ENCODE data around the gene DUOX1. TPM values are rescaled to one million over a fixed set of nuclear protein-coding genes. Genes with fewer than 3 reads are reported as not detected.

DUOX1 gene
- total RNA-seq, 1 donor from 2014 or later: 98.7 TPM

DNA sequence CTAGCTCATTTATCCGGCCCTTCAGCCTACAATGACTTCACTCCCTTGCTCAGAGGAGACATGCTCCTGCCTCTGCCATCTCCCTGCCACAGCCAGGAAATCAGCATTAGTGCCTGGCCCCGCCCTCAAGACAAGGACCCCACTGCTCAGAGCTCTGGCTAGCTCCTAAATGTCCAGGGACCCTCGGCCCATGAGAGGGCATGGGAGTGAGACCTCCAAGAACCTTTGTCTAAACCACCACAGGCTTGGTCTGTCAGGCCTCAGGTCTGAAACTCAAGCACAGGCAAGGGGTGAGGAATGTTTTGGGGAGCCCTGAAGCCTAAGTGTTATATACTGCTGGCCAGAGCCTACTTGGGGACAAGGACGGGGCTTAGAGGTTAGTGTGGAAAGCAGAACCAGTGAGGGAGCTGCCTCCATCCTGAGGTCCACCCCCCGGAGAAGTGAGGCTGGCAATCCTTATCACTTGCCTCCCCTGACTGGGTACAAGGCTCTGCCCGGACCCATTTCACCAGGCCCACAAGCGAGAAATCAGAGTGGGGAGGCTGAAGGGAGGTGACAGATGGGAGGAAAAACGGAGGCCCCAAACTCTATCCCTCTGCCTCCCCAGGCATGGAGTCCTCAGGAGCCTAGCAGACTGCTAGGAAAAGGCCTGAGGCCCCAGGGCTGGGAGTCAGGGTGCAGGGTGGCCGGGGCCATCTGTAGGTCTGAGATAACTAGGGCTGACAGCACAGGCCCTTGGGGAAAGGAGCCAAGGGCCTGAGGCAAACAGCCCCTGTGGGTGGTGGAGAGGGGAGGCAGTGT lies 39.2 kb downstream of the DUOX1 start:
- intact Hi-C loops (cut with DNase I): no loop called here
- peaks cover 24% of the 10 kb centered on the region for H3K4me1 ChIP-seq
- peak overlapping the region; percentile 99 for H3K27ac ChIP-seq
- H3K4me3 ChIP-seq: no peak overlapping the region
- no peaks in the 10 kb centered on the region for H3K27me3 ChIP-seq
- H3K9me3 ChIP-seq: no peaks in the 10 kb centered on the region
- DNase-seq (ENCODE audit: extremely low spot score in 2 of 2): no peak
- TF ChIP-seq POLR2A (IDR thresholded peaks at IDR 0.05) (no peak), POLR2AphosphoS5 (IDR thresholded peaks at IDR 0.05; ENCODE audit: insufficient read depth in 1 of 2, low read depth in 1 of 2) (no peak)
- TF ChIP-seq, protein P1, sequence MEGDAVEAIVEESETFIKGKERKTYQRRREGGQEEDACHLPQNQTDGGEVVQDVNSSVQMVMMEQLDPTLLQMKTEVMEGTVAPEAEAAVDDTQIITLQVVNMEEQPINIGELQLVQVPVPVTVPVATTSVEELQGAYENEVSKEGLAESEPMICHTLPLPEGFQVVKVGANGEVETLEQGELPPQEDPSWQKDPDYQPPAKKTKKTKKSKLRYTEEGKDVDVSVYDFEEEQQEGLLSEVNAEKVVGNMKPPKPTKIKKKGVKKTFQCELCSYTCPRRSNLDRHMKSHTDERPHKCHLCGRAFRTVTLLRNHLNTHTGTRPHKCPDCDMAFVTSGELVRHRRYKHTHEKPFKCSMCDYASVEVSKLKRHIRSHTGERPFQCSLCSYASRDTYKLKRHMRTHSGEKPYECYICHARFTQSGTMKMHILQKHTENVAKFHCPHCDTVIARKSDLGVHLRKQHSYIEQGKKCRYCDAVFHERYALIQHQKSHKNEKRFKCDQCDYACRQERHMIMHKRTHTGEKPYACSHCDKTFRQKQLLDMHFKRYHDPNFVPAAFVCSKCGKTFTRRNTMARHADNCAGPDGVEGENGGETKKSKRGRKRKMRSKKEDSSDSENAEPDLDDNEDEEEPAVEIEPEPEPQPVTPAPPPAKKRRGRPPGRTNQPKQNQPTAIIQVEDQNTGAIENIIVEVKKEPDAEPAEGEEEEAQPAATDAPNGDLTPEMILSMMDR (IDR thresholded peaks at IDR 0.05): no peak
- H3K36me3 ChIP-seq: no peaks in the 10 kb centered on the region

DNA sequence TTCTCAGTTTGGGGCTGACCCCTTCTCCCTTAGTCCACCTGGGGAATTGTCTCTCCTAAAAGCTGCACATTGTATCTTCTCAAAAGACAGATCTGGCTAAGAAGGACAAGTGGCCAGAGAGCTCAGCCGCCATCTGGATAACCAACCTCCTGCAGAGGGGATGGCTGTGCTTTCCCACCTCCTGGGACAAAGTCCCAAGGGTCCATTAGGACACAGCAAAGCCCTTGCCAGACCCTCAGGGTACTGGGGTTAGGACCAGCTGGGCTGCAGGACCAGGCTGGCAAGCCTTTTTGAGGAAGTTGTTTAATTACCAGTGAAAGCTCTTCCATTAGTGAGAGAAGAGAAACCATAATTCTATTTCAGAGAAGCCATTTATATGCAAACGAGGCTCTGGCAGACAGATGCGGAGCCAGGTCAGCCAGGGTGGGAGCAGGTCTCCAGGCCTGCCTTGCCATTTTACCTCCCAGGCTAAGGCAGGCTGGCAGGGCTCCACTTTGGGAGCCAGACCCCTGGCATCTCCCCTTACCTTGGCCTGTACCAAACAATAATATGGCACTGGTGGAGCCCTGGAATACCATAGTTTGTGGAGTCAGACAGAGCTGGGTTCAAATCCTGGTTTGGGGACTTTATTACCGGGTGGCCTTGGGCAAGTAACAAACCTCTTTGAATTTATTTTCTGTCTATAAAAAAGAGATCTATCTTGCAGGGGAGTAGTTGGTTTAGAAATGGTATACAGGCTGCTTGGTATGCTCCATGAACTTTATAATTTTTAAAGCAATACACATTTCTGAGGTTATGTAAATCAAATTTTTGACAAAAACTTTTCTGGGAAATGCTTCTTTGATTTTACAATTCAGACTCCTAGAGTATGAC lies 40.0 kb downstream of the DUOX1 start:
- H3K9me3 ChIP-seq: no peaks in the 10 kb centered on the region
- TF ChIP-seq, protein P1 (IDR thresholded peaks at IDR 0.05): no peak
- TF ChIP-seq POLR2A (IDR thresholded peaks at IDR 0.05): no peak
- no peak for TF ChIP-seq POLR2AphosphoS5 (IDR thresholded peaks at IDR 0.05; ENCODE audit: insufficient read depth in 1 of 2, low read depth in 1 of 2)
- no peak for DNase-seq (ENCODE audit: extremely low spot score in 2 of 2)
- intact Hi-C loops (cut with DNase I): no loop called here
- peaks cover 24% of the 10 kb centered on the region for H3K4me1 ChIP-seq
- no peaks in the 10 kb centered on the region for H3K27me3 ChIP-seq
- no peaks in the 10 kb centered on the region for H3K36me3 ChIP-seq
- no peak overlapping the region for H3K4me3 ChIP-seq
- H3K27ac ChIP-seq: no peak overlapping the region

DNA sequence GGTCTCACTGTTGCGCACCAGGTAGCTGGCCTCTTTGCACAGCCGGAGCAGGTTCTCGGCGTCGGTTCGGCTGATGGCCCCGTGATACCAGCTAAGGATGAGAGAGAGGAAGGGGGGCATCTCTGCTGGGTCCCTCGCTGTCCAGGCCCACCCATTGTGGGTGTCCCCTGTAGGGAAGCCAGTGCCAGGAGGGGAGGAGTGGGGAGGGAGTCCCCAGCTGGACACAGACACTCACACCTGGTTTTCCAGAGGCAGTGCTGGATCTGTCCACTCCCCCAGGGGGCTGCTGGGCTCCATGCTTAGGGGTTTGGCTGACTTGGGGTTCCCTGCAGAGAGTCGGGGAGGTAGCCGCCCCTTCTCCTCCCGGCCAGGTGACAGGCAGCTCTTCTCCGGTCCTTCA lies 42.1 kb downstream of the DUOX1 start:
- DNase-seq (ENCODE audit: extremely low spot score in 2 of 2): no peak
- Histone ChIP-seq H3K27ac (no peak overlapping the region), H3K9me3 (no peaks in the 10 kb centered on the region), H3K27me3 (no peaks in the 10 kb centered on the region), H3K4me1 (peaks cover 11% of the 10 kb centered on the region), H3K4me3 (no peak overlapping the region), H3K36me3 (no peaks in the 10 kb centered on the region)
- intact Hi-C loops (cut with DNase I): no loop called here
- TF ChIP-seq, protein P1 (IDR thresholded peaks at IDR 0.05): no peak
- TF ChIP-seq POLR2AphosphoS5 (IDR thresholded peaks at IDR 0.05; ENCODE audit: insufficient read depth in 1 of 2, low read depth in 1 of 2) (no peak), POLR2A (IDR thresholded peaks at IDR 0.05) (no peak)

DNA sequence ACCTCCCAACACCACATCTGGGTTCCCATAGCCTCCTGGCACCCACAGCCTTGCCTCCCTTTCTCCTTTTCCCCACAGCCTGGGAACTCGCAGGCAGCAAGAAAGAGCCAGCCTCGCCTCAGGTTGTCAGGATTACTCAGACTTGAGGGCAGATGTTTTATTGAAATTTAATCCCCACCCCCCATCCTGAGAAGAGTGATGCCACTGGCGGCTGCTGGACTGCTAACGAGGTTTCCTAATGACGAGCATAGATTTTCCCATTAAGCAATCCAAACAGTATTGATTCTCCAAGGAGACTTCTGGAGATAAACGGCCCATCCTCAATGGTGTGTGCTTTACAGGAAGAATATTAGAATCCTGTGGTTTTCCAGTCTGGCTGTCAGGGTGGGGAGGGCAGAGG lies 44.3 kb downstream of the DUOX1 start:
- no peak for TF ChIP-seq POLR2AphosphoS5 (IDR thresholded peaks at IDR 0.05; ENCODE audit: insufficient read depth in 1 of 2, low read depth in 1 of 2)
- no peak for TF ChIP-seq POLR2A (IDR thresholded peaks at IDR 0.05)
- TF ChIP-seq, protein P1 (IDR thresholded peaks at IDR 0.05): no peak
- DNase-seq (ENCODE audit: extremely low spot score in 2 of 2): no peak
- Histone ChIP-seq H3K27me3 (no peaks in the 10 kb centered on the region), H3K4me1 (peaks cover 12% of the 10 kb centered on the region), H3K36me3 (no peaks in the 10 kb centered on the region), H3K9me3 (no peaks in the 10 kb centered on the region), H3K4me3 (no peak overlapping the region), H3K27ac (no peak overlapping the region)
- intact Hi-C loops (cut with DNase I): no loop called here
